Stimulated activated naive CD8-positive, alpha-beta T cell treated with anti-CD3 and anti-CD28 coated beads, Interleukin-15, amount 100 ng/mL, for 72 hours (primary cell): ENCODE measurements around the gene ZNF776.
A peak's percentile ranks its signal among the peaks of the same experiment; 100 is the strongest.
"Not testable (repeated sequence)": the region's sequence is repeated elsewhere in the genome, so short reads cannot be mapped to it uniquely, and the experiment has no call there.

Experiments
- ATAC-seq: fragments of 150-1000 bp; cut with Tn5 transposase; 2 replicates; pipeline ENCODE4 v1.10.0; 2021; ENCODE audit warnings: mild to moderate bottlenecking, moderate library complexity
- DNase-seq, 2 donors: peaks; one replicate each; pipeline ENCODE4 v3.0.0; 2021 to 2022
- H3K27ac Mint-ChIP-seq, 2 donors: one replicate each; pipeline ENCODE4 v1.8.0; 2022; ENCODE audit warnings: mild to moderate bottlenecking in 2 of 2, mixed read lengths in 2 of 2, moderate library complexity in 2 of 2
- H3K27me3 Mint-ChIP-seq: one replicate; pipeline ENCODE4 v1.8.0; 2022; ENCODE audit warnings: mixed read lengths
- H3K4me1 Mint-ChIP-seq: one replicate; pipeline ENCODE4 v1.8.0; 2022; ENCODE audit warnings: mild to moderate bottlenecking, mixed read lengths
- H3K4me3 Mint-ChIP-seq, 2 donors: one replicate each; pipeline ENCODE4 v1.8.0; 2022; ENCODE audit warnings: mild to moderate bottlenecking in 2 of 2, mixed read lengths in 2 of 2, moderate library complexity in 1 of 2
- H3K9me3 Mint-ChIP-seq, 2 donors: one replicate each; pipeline ENCODE4 v1.8.0; 2022; ENCODE audit warnings: mixed read lengths in 2 of 2

ZNF776 gene

GRCh38 chr19:57757941-57758340 is 11.3 kb downstream of the ZNF776 start:
- no peaks in the 10 kb centered on the region for H3K4me1 Mint-ChIP-seq
- no peak overlapping the region for H3K4me3 Mint-ChIP-seq
- no peak overlapping the region for H3K27ac Mint-ChIP-seq
- H3K27me3 Mint-ChIP-seq, result no peaks in the 10 kb centered on the region
- DNase-seq, result no peak
- ATAC-seq, result no peak
- peaks cover 51 to 67% of the 10 kb centered on the region in 2 donors for H3K9me3 Mint-ChIP-seq

- H3K27ac Mint-ChIP-seq, result no peak overlapping the region
- no peak for DNase-seq
- ATAC-seq, result no peak
- H3K4me3 Mint-ChIP-seq, result no peak overlapping the region
- H3K9me3 Mint-ChIP-seq, result peaks cover 41 to 58% of the 10 kb centered on the region in 2 donors
- H3K27me3 Mint-ChIP-seq, result no peaks in the 10 kb centered on the region
- H3K4me1 Mint-ChIP-seq, result no peaks in the 10 kb centered on the region
Observed at GRCh38 chr19:57759096-57759495, 12.5 kb downstream of the ZNF776 start.

- H3K4me3 Mint-ChIP-seq, result peak within 1 kb of the TSS; percentile 95 to 97
- H3K9me3 Mint-ChIP-seq, result peaks cover 16 to 47% of the 10 kb centered on the region in 2 donors
- DNase-seq (peak; percentile 80 to 89), ATAC-seq (peak; percentile 100)
- peak within 1 kb of the TSS; percentile 95 for H3K27ac Mint-ChIP-seq
- peaks cover 40% of the 10 kb centered on the region for H3K4me1 Mint-ChIP-seq
- no peaks in the 10 kb centered on the region for H3K27me3 Mint-ChIP-seq
Observed at GRCh38 chr19:57769345-57770131, 22.9 kb downstream of the ZNF776 start, which contains the start of gene ZNF586. Gene ZNF586 (plus strand): TSS chr19:57769676. CDS start chr19:57769843, 167 bp downstream.

- DNase-seq (no peak), ATAC-seq (no peak)
- H3K9me3 Mint-ChIP-seq, result peaks cover 24 to 55% of the 10 kb centered on the region in 2 donors
- H3K27me3 Mint-ChIP-seq, result no peaks in the 10 kb centered on the region
- H3K27ac Mint-ChIP-seq, result no peak overlapping the region
- H3K4me3 Mint-ChIP-seq, result peak overlapping the region; percentile 7 to 97
- peaks cover 40% of the 10 kb centered on the region for H3K4me1 Mint-ChIP-seq
Observed at GRCh38 chr19:57771417-57771816, 24.8 kb downstream of the ZNF776 start.

- Mint-ChIP-seq H3K27ac (no peak overlapping the region), H3K4me1 (peaks cover 40% of the 10 kb centered on the region), H3K9me3 (peaks cover 37 to 65% of the 10 kb centered on the region in 2 donors), H3K27me3 (no peaks in the 10 kb centered on the region), H3K4me3 (no peak overlapping the region)
- DNase-seq (no peak), ATAC-seq (no peak)
Observed at GRCh38 chr19:57773488-57773887, 26.9 kb downstream of the ZNF776 start.

- no peak for ATAC-seq
- H3K27ac Mint-ChIP-seq, result no peak overlapping the region
Observed at GRCh38 chr19:57776764-57777296, 30.2 kb downstream of the ZNF776 start.

GRCh38 chr19:57778336-57778735 is 31.7 kb downstream of the ZNF776 start:
- peaks cover 6% of the 10 kb centered on the region for H3K4me1 Mint-ChIP-seq
- DNase-seq, result no peak
- H3K27me3 Mint-ChIP-seq, result no peaks in the 10 kb centered on the region
- peak overlapping the region in 1 of 2 donors; percentile 31 for H3K27ac Mint-ChIP-seq
- H3K4me3 Mint-ChIP-seq, result no peak overlapping the region
- no peak for ATAC-seq
- peaks cover 46 to 59% of the 10 kb centered on the region in 2 donors for H3K9me3 Mint-ChIP-seq

More at GRCh38 chr19:57776764-57777296, 30.2 kb downstream of the ZNF776 start:
- Mint-ChIP-seq H3K27me3 (no peaks in the 10 kb centered on the region), H3K4me3 (no peak overlapping the region), H3K4me1 (peaks cover 13% of the 10 kb centered on the region), H3K9me3 (peaks cover 51 to 74% of the 10 kb centered on the region in 2 donors)
- DNase-seq, result no peak

GRCh38 chr19:57779220-57779845 is 32.7 kb downstream of the ZNF776 start:
- DNase-seq (no peak), ATAC-seq (no peak)
- H3K27me3 Mint-ChIP-seq, result no peaks in the 10 kb centered on the region
- H3K9me3 Mint-ChIP-seq, result peaks cover 40 to 52% of the 10 kb centered on the region in 2 donors
- no peaks in the 10 kb centered on the region for H3K4me1 Mint-ChIP-seq
- H3K27ac Mint-ChIP-seq, result peak overlapping the region in 1 of 2 donors; percentile 65
- no peak overlapping the region for H3K4me3 Mint-ChIP-seq

GRCh38 chr19:57786286-57786685 is 39.7 kb downstream of the ZNF776 start:
- DNase-seq (no peak), ATAC-seq (no peak)
- peaks cover 40 to 57% of the 10 kb centered on the region in 2 donors for H3K9me3 Mint-ChIP-seq
- H3K4me3 Mint-ChIP-seq, result peak overlapping the region in 1 of 2 donors; percentile 26
- H3K27me3 Mint-ChIP-seq, result no peaks in the 10 kb centered on the region
- H3K27ac Mint-ChIP-seq, result peak overlapping the region in 1 of 2 donors; percentile 66
- H3K4me1 Mint-ChIP-seq, result peaks cover 11% of the 10 kb centered on the region

- no peak for DNase-seq
- Mint-ChIP-seq H3K9me3 (peaks cover 40 to 56% of the 10 kb centered on the region in 2 donors), H3K27ac (no peak overlapping the region), H3K27me3 (no peaks in the 10 kb centered on the region), H3K4me3 (no peak overlapping the region), H3K4me1 (peaks cover 11% of the 10 kb centered on the region)
- no peak for ATAC-seq
Observed at GRCh38 chr19:57786906-57787305, 40.3 kb downstream of the ZNF776 start.

- peaks cover 40 to 56% of the 10 kb centered on the region in 2 donors for H3K9me3 Mint-ChIP-seq
- no peaks in the 10 kb centered on the region for H3K27me3 Mint-ChIP-seq
- no peak overlapping the region for H3K27ac Mint-ChIP-seq
- H3K4me1 Mint-ChIP-seq, result peaks cover 11% of the 10 kb centered on the region
- ATAC-seq, result no peak
- H3K4me3 Mint-ChIP-seq, result no peak overlapping the region
- DNase-seq, result no peak
Observed at GRCh38 chr19:57788114-57788692, 41.6 kb downstream of the ZNF776 start.

GRCh38 chr19:57789288-57789687 is 42.7 kb downstream of the ZNF776 start:
- Mint-ChIP-seq H3K9me3 (peaks cover 40 to 56% of the 10 kb centered on the region in 2 donors), H3K27me3 (no peaks in the 10 kb centered on the region), H3K4me3 (no peak overlapping the region), H3K4me1 (peaks cover 11% of the 10 kb centered on the region), H3K27ac (no peak overlapping the region)
- DNase-seq (no peak), ATAC-seq (no peak)

GRCh38 chr19:57796580-57796979 is 50.0 kb downstream of the ZNF776 start:
- H3K27ac Mint-ChIP-seq, H3K4me3 Mint-ChIP-seq, H3K27me3 Mint-ChIP-seq, DNase-seq, ATAC-seq, H3K9me3 Mint-ChIP-seq, H3K4me1 Mint-ChIP-seq: not testable (repeated sequence)

GRCh38 chr19:57800696-57801095 is 54.1 kb downstream of the ZNF776 start:
- DNase-seq, result no peak
- no peak for ATAC-seq
- Mint-ChIP-seq H3K4me1 (peaks cover 27% of the 10 kb centered on the region), H3K4me3 (no peak overlapping the region), H3K9me3 (peaks cover 0 to 1% of the 10 kb centered on the region in 2 donors), H3K27me3 (no peaks in the 10 kb centered on the region), H3K27ac (no peak overlapping the region)

GRCh38 chr19:57802269-57802668 is 55.7 kb downstream of the ZNF776 start:
- Mint-ChIP-seq H3K27me3 (no peaks in the 10 kb centered on the region), H3K4me1 (peaks cover 27% of the 10 kb centered on the region), H3K27ac (no peak overlapping the region), H3K9me3 (no peaks in the 10 kb centered on the region), H3K4me3 (no peak overlapping the region)
- no peak for DNase-seq
- no peak for ATAC-seq

- Mint-ChIP-seq H3K4me3 (peak overlapping the region; percentile 84 to 92), H3K4me1 (peaks cover 27% of the 10 kb centered on the region), H3K27ac (peak overlapping the region; percentile 80 to 82), H3K27me3 (no peaks in the 10 kb centered on the region), H3K9me3 (no peaks in the 10 kb centered on the region)
- DNase-seq (no peak), ATAC-seq (no peak)
Observed at GRCh38 chr19:57803265-57803593, 56.6 kb downstream of the ZNF776 start.
